ENCODE results near the gene TEKTIP1.

The TEKTIP1 gene

GRCh38 chr19:3513229-3514140 lies 25.5 kb upstream of the TEKTIP1 start:
- TF ChIP-seq POLR2A (IDR thresholded peaks at IDR 0.05; ENCODE audit: low read depth, low read length), result no peak
- no peak for FAIRE-seq
- no peak for DNase-seq (ENCODE audit: insufficient read length, low spot score)

- TF ChIP-seq POLR2A (IDR thresholded peaks at IDR 0.05; ENCODE audit: low read depth, low read length), result no peak
- FAIRE-seq (no peak), DNase-seq (ENCODE audit: insufficient read length, low spot score) (no peak)
Observed at GRCh38 chr19:3514930-3515329, 24.0 kb upstream of the TEKTIP1 start.

- DNase-seq (ENCODE audit: insufficient read length, low spot score), result no peak
- FAIRE-seq, result no peak
- TF ChIP-seq POLR2A (IDR thresholded peaks at IDR 0.05; ENCODE audit: low read depth, low read length), result no peak
Observed at GRCh38 chr19:3515891-3516422, 23.0 kb upstream of the TEKTIP1 start.

GRCh38 chr19:3516675-3517207 lies 22.2 kb upstream of the TEKTIP1 start:
- TF ChIP-seq POLR2A (IDR thresholded peaks at IDR 0.05; ENCODE audit: low read depth, low read length), result no peak
- FAIRE-seq, result no peak
- DNase-seq (ENCODE audit: insufficient read length, low spot score), result no peak

GRCh38 chr19:3517638-3518037 lies 21.3 kb upstream of the TEKTIP1 start:
- DNase-seq (ENCODE audit: insufficient read length, low spot score), result no peak
- no peak for TF ChIP-seq POLR2A (IDR thresholded peaks at IDR 0.05; ENCODE audit: low read depth, low read length)
- FAIRE-seq, result no peak

- TF ChIP-seq POLR2A (IDR thresholded peaks at IDR 0.05; ENCODE audit: low read depth, low read length), result no peak
- FAIRE-seq (no peak), DNase-seq (ENCODE audit: insufficient read length, low spot score) (no peak)
Observed at GRCh38 chr19:3518255-3518654, 20.7 kb upstream of the TEKTIP1 start.

GRCh38 chr19:3518659-3519058 lies 20.3 kb upstream of the TEKTIP1 start:
- no peak for TF ChIP-seq POLR2A (IDR thresholded peaks at IDR 0.05; ENCODE audit: low read depth, low read length)
- DNase-seq (ENCODE audit: insufficient read length, low spot score) (no peak), FAIRE-seq (no peak)

- TF ChIP-seq POLR2A (IDR thresholded peaks at IDR 0.05; ENCODE audit: low read depth, low read length), result no peak
- no peak for FAIRE-seq
- DNase-seq (ENCODE audit: insufficient read length, low spot score), result no peak
Observed at GRCh38 chr19:3519126-3519525, 19.8 kb upstream of the TEKTIP1 start.

- DNase-seq (ENCODE audit: insufficient read length, low spot score) (no peak), FAIRE-seq (no peak)
- no peak for TF ChIP-seq POLR2A (IDR thresholded peaks at IDR 0.05; ENCODE audit: low read depth, low read length)
Observed at GRCh38 chr19:3520166-3521103, 18.5 kb upstream of the TEKTIP1 start.

GRCh38 chr19:3521104-3521445 lies 17.9 kb upstream of the TEKTIP1 start:
- DNase-seq (ENCODE audit: insufficient read length, low spot score) (no peak), FAIRE-seq (no peak)
- no peak for TF ChIP-seq POLR2A (IDR thresholded peaks at IDR 0.05; ENCODE audit: low read depth, low read length)

GRCh38 chr19:3522421-3523360 lies 16.3 kb upstream of the TEKTIP1 start:
- no peak for FAIRE-seq
- DNase-seq (ENCODE audit: insufficient read length, low spot score), result no peak
- no peak for TF ChIP-seq POLR2A (IDR thresholded peaks at IDR 0.05; ENCODE audit: low read depth, low read length)

GRCh38 chr19:3523361-3524077 lies 15.5 kb upstream of the TEKTIP1 start:
- no peak for FAIRE-seq
- DNase-seq (ENCODE audit: insufficient read length, low spot score), result no peak
- TF ChIP-seq POLR2A (IDR thresholded peaks at IDR 0.05; ENCODE audit: low read depth, low read length), result no peak

All from H54 (cell line).